ENCODE results near the gene PPP2R5C.
"Not testable (repeated sequence)": the region's sequence is repeated elsewhere in the genome, so short reads cannot be mapped to it uniquely, and the experiment has no call there.

DNA sequence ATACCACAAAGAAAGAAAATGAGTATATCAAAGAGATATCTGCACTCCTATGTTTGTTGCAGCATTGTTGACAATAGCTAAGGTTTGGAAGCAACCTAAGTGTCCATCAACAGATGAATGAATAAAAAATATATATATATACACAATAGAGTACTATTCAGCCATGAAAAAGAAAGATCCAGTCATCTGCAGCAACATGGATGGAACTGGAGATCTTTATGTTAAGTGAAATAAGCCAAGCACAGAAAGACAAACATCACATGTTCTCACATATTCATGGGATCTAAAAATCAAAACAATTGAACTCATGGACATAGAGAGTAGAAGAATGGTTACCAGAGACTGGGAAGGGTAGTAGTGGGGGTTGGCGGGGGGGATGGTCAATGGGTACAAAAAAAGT, 42.9 kb downstream of the PPP2R5C start:
- TF ChIP-seq CTCF, POLR2A (IDR thresholded peaks at IDR 0.05): not testable (repeated sequence)
